Daoy (cell line): ENCODE data around the gene RBMS2. TPM values are rescaled to one million over a fixed set of nuclear protein-coding genes. Genes with fewer than 3 reads are reported as not detected.
"Not testable (repeated sequence)": the region's sequence is repeated elsewhere in the genome, so short reads cannot be mapped to it uniquely, and the experiment has no call there.

Experiments
- DNase-seq: peaks from one replicate; pipeline ENCODE4 v3.0.0-alpha.2; 2015; ENCODE audit warnings: low read depth
- total RNA-seq: library from RNA; depleted of rRNA; stranded (reverse); fragments of >200 nt; shearing (Covaris generic); gene quantifications from 2 replicates; pipeline ENCODE4 v1.2.3, GENCODE V29; 2014; rRNA removed

Gene RBMS2
- 7.8 and 24.9 TPM in 2 replicates for total RNA-seq

GRCh38 chr12:56521590-56522371 is at the start of gene RBMS2:
TSS of gene RBMS2 (plus strand) at chr12:56521820. CDS start at chr12:56522024, 204 bp downstream.
- DNase-seq: peak; percentile 89

DNA sequence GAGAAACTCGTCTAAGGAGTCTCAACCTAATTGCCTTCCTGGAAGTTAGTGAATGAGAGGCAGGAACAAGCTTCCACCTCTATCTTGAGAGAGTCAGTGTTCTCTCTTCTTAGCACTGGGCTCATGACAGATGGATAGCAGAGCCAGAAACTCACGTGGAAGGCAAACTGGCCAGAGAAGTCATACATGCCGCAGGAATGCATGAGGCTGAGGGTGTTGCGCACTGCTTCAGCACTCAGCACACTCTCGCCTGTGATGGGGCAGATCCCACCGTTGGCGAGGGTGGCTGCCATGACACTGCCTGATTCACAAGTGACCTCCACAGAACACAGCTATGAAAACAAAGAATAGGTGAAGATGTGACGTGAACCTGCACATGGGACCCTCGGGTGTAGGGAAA is 47.2 kb upstream of the RBMS2 start:
- DNase-seq: no peak

- DNase-seq: no peak
Measured at GRCh38 chr12:56476143-56476542, 45.5 kb upstream of the RBMS2 start.

DNA sequence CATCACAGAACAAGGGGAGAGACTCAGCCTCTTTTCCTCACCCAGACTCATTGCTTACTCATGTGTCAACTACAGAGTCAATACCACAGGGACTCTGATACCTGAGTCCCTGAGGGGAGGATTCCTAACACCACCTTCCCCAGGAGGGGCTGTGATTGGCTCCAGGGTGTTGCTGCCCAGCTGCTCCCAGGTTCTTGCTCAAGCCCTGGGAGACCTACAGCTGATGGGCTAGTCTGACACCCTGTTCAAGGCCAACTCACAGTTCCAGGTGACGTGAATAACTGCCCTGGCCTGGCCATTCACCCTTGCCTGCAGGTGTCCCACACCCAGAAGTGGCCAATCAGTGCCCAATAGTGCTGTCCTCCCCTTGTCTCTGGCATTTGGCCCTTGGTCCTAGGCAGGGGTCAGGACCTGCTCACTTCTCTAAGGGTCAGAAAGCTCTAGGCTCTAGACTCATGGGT is 44.6 kb upstream of the RBMS2 start:
- DNase-seq: no peak

DNA sequence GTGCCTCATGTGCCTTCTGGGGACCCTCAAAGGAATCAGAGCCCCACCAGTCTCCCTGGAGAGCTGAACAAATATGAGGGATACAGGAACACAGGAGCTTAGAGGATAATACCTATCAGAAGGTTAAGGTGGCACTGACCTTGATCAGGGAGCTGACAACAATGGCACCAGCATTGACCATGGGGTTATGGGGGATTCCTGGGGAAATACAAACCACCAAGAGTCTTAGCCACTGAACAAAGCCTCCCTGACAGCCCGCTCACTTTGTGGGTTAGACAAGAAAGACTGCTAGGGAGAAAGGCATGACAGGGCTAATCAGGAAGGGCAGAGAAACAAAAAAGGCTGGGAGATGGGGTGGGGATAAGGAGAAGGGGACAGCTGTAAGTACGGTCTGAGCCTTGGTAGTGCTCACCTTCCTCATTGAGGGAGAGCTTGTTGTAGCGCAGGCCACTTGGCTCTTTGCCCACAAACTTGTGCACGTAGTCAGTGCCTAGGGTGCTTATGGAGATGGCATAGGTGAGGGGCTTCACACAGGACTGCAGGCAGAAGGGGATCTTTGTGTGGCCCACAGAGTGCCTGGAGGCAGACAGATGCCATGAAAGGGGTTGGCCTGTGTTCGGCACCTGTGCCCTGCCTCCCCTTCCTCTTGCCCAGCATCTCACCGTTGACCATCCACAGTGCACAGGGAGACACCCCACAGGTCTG is 43.9 kb upstream of the RBMS2 start:
- no peak for DNase-seq

- no peak for DNase-seq
Measured at GRCh38 chr12:56479625-56480024, 42.0 kb upstream of the RBMS2 start.

DNA sequence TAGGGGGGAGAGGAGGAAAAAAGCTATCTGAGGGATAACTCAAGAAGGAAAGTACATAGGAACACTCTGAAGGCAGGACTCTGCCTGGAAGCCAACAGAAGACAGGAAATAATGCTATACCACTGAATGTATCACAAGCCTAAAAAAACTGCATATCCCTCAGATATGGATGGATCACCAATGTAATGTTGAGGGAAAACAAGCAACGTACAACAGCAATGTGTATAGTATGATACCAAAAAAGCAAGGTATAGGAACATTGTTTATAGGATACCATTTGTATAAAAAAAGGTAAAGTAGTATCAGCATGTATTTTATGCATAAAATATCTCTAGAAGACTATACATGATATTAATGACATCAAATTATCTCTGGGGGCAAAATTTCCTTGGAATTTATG is 37.1 kb upstream of the RBMS2 start:
- DNase-seq: no peak

DNA sequence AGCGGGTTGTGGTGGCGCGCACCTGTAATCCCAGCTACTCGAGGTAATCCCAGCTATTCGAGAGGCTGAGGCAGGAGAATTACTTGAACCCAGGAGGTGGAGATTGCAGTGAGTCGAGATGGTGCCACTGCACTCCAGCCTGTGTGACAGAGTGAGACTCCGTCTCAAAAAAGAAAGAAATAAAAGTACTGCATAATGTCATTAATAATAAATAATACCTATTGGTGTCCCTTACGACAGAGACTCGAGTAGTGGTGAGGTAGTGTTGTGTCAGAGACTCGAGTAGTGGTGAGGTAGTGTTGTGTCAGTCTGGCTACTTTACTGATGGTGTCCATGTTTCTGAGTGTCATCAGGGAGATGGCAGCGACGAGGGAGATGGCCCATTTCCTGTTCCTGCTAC is 34.9 kb upstream of the RBMS2 start:
- DNase-seq: no peak

- peak; percentile 41 for DNase-seq
Measured at GRCh38 chr12:56487448-56488040, 34.1 kb upstream of the RBMS2 start.

DNA sequence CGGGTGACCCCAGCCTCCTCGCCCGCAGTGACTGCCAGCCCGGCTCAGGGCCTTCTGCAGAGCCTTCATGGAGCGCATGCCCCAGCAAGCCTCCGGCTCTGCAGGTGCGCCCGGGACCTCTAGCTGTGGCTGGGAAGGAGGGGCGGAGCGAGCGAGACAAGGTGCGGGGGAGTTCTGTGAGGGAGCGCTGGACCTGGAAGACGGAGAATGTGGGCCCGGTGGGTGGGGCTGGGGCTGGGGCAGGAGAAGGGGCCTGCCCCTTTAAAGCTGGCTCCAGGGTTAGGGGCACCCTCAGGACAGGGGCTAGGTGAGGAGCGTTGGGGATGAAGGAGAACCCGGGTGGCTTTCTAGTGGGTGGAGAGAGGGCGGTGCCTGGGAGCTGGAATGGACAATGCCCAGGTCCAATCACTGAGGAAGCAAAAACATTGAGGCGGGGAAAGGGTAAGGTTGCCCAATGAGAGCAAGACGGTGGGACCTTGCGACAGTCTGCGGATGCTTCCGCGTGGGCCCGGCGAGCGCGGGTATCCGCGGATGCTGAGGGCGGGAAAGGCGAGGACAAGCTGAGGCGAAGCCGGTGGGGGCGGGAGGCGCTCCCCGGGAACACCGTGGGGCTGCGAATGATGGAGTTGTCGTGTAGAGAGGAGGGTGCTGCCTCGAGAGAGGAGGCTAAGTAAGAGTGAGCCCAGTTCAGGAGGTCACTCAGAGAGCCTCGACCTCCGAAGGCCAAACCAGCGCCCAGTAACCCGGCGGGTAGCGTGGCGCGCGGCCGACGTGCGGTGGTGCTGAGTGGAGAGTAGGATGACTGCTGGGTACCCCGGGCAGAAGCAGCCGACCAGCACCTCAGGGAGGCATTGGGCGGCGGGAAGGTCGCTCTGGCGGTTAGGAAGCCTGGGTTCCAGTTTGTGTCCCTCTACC is 33.3 kb upstream of the RBMS2 start, which contains the start of gene GLS2:
Gene GLS2 (minus strand): TSS at position 121 of the 915 bp plus-strand sequence. CDS start 43 bp downstream, at position 78.
- DNase-seq: peak; percentile 81

- no peak for DNase-seq
Measured at GRCh38 chr12:56490360-56490759, 31.3 kb upstream of the RBMS2 start.

DNA sequence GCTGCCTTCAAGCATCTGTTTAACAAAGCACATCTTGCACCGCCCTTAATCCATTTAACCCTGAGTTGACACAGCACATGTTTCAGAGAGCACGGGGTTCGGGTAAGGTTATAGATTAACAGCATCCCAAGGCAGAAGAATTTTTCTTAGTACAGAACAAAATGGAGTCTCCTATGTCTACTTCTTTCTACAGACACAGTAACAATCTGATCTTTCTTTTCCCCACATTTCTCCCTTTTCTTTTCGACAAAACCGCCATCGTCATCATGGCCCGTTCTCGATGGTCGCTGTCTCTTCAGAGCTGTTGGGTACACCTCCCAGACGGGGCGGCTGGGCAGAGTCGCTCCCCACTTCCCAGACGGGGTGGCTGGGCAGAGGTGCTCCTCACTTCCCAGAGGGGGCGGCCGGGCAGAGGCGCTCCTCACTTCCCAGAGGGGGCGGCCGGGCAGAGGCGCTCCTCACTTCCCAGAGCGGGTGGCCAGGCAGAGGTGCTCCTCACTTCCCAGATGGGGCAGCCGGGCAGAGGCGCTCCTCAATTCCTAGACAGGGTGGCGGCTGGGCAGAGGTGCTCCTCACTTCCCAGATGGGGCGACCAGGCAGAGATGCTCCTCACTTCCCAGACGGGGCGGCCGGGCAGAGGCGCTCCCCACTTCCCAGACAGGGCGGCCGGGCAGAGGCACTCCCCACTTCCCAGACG is 28.1 kb upstream of the RBMS2 start:
- not testable (repeated sequence) for DNase-seq

- DNase-seq: not testable (repeated sequence)
Measured at GRCh38 chr12:56494106-56494415, 27.6 kb upstream of the RBMS2 start.

DNA sequence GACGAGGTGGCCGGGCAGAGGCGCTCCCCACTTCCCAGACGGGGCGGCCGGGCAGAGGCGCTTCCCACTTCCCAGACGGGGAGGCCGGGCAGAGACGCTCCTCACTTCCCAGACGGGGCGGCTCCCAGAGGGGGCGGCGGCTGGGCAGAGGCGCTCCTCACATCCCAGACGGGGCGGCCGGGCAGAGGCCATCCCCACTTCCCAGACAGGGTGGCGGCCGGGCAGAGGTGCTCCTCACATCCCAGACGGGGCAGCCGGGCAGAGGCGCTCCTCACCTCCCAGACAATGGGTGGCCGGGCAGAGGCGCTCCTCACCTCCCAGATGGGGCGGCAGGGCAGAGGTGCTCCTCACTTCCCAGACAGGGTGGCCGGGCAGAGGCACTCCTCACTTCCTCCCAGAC is 27.1 kb upstream of the RBMS2 start:
- not testable (repeated sequence) for DNase-seq

DNA sequence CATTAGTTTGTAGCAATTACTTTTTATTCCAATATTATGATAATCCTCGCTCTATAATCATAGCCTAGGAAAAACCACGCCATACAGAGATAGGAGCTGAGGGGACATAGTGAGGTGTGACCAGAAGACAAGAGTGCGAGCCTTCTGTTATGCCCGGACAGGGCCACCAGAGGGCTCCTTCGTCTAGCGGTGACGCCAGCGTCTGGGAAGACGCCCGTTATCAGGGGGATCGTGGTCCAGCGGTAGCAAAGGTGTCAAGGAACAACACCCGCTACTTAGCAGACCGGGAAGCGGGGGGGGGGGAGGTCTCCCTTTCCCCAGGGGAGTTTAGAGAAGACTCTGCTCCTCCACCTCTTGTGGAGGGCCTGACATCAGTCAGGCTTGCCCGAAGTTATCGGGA is 24.9 kb upstream of the RBMS2 start:
- DNase-seq: peak; percentile 48

GRCh38 chr12:56498126-56498902 is 23.3 kb upstream of the RBMS2 start:
- DNase-seq: not testable (repeated sequence)

DNA sequence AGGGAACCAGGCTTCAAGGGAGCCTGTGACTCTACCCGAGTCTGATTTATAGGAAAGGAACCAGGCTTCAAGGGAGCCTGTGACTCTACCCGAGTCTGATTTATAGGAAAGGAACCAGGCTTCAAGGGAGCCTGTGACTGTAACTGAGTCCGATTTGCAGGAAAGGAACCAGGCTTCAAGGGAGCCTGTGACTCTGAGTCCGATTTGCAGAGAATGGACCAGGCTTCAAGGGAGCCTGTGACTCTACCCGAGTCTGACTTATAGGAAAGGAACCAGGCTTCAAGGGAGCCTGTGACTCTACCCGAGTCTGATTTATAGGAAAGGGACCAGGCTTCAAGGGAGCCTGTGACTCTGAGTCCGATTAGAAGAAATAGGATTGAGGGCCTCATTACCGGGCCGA is 22.2 kb upstream of the RBMS2 start:
- DNase-seq: not testable (repeated sequence)

DNA sequence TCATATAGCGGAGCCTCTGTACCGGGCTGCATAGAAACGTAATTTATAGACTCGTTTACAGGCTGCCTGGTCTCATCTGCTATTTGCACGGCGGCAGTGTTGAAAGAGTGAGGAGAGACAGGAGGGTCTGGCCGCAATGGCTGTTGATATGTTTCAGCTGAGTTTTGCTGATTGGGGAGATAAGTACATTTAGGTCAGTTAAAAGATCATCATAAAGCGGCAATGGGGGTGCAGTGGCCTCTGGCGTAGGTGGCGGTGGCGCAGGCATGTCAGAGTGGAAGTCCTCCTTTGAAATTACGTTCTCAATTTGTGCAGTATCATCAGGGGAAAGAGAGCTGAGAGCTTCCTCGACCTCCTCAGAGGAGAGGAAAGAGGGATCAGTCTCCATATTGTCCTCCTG is 21.7 kb upstream of the RBMS2 start:
- DNase-seq: not testable (repeated sequence)

DNA sequence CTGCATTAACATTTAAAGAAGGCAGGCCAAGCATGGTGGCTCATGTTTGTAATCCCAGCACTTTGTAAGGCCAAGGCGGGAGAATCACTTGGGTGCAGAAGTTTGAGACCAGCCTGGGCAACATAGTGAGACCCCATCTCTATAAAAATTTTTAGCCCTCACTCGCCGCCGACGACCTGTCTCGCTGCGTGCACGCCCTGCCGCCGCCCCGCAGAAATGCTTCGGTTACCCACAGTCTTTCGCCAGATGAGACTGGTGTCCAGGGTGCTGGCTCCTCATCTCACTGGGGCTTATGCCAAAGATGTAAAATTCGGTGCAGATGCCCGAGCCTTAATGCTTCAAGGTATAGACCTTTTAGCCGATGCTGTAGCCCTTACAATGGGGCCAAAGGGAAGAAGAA is 10.8 kb upstream of the RBMS2 start:
- no peak for DNase-seq

GRCh38 chr12:56514014-56514318 is 7.7 kb upstream of the RBMS2 start:
- not testable (repeated sequence) for DNase-seq
